Measurements from ENCODE around the gene SERPINB4. TPM values are rescaled to one million over a fixed set of nuclear protein-coding genes. Genes with fewer than 3 reads are reported as not detected.

The SERPINB4 gene
- total RNA-seq, 4 donors from 2014 or later, result not detected

GRCh38 chr18:63681449-63682340 is 37.6 kb upstream of the SERPINB4 start:
- H3K36me3 ChIP-seq, result no peaks in the 10 kb centered on the region
- intact Hi-C loops (cut with DNase I), result no loop called here
- 94 to 96% methylated on average over 2 of the region's 2 CpGs for WGBS, 2 donors

DNA sequence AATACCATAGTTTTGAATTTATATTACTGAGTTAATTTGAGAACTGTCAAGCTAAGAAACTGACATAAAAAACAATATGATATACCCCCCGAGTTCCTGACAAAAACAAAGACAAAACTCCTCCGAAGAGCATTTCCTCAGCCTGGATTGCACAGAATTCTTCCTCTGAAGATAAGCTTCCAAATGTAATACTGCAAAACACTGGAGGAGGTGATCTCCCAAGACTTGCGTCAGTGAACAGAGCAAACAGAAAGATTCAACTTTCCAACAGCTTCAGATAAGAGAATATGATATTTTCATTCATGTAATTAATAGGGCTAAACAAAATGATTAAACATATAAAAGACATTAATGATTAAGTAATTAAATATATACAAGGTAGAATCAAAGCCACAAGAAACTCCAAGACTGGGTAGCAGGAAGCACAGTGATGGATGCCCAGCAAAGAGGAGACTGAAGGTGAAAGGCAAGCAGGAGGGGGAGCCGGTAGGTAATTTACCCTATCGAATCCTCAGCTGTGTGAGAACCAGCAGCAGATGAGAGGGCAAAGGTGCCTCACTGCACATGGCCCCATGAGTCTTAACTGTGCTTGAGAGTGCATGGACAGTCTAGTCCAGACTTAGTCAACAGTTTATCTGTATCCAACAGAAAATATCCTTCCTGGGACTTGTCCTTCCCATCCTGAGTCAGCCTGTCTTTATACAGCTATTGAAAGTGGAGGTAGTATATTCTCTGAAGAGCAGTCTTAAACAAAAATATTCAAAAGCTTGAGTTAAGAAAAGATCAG is 36.0 kb upstream of the SERPINB4 start:
- no peaks in the 10 kb centered on the region for H3K27me3 ChIP-seq
- no peak overlapping the region for H3K27ac ChIP-seq
- H3K4me1 ChIP-seq, result no peaks in the 10 kb centered on the region
- H3K4me3 ChIP-seq (replicated peaks in 1 of 3), result no peak overlapping the region
- TF ChIP-seq POLR2A (IDR thresholded peaks at IDR 0.05), result no peak
- TF ChIP-seq, protein P1, sequence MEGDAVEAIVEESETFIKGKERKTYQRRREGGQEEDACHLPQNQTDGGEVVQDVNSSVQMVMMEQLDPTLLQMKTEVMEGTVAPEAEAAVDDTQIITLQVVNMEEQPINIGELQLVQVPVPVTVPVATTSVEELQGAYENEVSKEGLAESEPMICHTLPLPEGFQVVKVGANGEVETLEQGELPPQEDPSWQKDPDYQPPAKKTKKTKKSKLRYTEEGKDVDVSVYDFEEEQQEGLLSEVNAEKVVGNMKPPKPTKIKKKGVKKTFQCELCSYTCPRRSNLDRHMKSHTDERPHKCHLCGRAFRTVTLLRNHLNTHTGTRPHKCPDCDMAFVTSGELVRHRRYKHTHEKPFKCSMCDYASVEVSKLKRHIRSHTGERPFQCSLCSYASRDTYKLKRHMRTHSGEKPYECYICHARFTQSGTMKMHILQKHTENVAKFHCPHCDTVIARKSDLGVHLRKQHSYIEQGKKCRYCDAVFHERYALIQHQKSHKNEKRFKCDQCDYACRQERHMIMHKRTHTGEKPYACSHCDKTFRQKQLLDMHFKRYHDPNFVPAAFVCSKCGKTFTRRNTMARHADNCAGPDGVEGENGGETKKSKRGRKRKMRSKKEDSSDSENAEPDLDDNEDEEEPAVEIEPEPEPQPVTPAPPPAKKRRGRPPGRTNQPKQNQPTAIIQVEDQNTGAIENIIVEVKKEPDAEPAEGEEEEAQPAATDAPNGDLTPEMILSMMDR (IDR thresholded peaks at IDR 0.05), result no peak
- intact Hi-C loops (cut with DNase I), result no loop called here
- no peaks in the 10 kb centered on the region for H3K9me3 ChIP-seq
- no peak for DNase-seq
- WGBS, 2 donors, result 82 to 89% methylated on average over 5 of the region's 5 CpGs
- no peaks in the 10 kb centered on the region for H3K36me3 ChIP-seq

More at GRCh38 chr18:63681449-63682340, 37.6 kb upstream of the SERPINB4 start:
- H3K27ac ChIP-seq, result no peak overlapping the region
- H3K9me3 ChIP-seq, result no peaks in the 10 kb centered on the region
- no peaks in the 10 kb centered on the region for H3K4me1 ChIP-seq
- DNase-seq, result no peak
- TF ChIP-seq, protein P1 (IDR thresholded peaks at IDR 0.05), result no peak
- no peak for TF ChIP-seq POLR2A (IDR thresholded peaks at IDR 0.05)
- H3K27me3 ChIP-seq, result no peaks in the 10 kb centered on the region
- H3K4me3 ChIP-seq (replicated peaks in 1 of 3), result no peak overlapping the region

DNA sequence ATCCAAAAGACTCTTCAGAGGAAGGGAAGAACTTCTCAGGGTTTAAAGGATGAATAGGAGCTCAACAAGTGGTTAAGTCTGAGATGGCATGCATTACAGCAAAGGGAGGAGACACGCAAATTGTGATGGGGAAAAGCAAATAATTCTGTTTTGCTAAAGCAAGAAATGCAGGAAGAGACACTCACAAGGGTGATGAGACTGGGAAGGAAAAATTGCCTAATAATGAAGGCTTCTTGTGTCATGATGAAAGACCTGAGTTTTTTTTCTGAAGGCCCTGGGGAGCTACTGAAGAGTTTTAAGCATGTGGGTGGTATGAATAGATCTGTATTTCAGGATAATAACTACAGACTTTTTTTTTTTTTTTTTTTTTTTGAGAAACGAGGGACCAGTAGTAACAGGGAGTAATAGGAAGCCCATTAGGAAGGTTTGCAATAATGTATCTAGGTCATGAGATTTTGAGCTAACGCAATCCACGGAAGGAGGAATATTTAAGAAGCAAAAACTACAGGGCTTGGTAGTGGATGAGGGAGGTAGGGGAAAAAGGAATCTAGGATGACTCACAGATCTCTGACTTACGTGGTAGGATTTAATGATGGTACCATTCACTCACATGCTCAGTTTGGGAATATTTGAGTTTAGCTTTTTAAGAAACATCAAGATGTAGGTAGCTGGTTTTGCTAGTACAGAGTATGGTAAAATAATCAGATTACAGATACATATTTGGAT is 33.6 kb upstream of the SERPINB4 start:
- Histone ChIP-seq H3K27me3 (no peaks in the 10 kb centered on the region), H3K9me3 (no peaks in the 10 kb centered on the region), H3K36me3 (no peaks in the 10 kb centered on the region), H3K27ac (no peak overlapping the region), H3K4me1 (no peaks in the 10 kb centered on the region), H3K4me3 (replicated peaks in 1 of 3) (no peak overlapping the region)
- DNase-seq, result no peak
- TF ChIP-seq, protein P1 (IDR thresholded peaks at IDR 0.05), result no peak
- no peak for TF ChIP-seq POLR2A (IDR thresholded peaks at IDR 0.05)
- intact Hi-C loops (cut with DNase I), result no loop called here
- 72 to 77% methylated on average over 5 of the region's 5 CpGs for WGBS, 2 donors

DNA sequence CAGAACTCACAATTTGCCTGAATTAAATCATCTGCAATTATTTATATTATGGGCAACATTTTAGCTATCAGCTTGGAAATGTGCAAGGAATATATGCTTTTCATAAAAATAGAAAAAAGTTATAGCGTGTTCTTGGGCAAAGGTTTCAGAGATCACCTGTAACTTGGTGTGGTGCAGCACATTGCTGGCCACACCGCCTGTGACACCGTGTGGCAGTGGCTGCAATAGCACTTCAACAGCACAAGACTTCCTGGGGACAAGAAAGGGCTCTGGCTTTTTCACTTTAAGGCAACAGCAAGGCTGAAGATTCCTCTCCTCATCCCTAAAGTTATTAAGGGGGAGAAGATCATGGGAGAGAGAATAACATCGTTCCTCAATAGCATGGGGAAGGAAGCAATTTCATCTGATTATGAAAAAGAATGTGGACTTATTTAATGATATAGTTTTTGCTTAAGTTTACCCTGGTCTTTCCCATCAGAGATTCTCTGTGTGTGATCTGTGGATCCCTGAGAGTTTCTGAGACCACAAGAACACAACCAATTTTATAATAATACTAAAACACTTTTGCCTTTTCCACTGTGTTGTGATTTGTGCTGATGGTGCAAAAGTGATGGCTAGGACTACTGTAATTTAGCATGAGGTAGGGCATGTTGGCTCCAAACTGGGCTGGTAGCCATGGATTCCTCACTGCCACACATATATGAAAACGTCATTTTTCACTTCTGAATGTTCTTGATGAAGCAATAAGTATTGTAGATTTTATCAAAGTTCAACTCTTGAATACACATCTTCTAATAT is 32.7 kb upstream of the SERPINB4 start:
- 32 to 35% methylated on average over 5 of the region's 5 CpGs for WGBS, 2 donors
- intact Hi-C loops (cut with DNase I), result no loop called here

More for the DNA sequence above, 32.7 kb upstream of the SERPINB4 start:
- Histone ChIP-seq H3K4me3 (replicated peaks in 1 of 3) (no peak overlapping the region), H3K27me3 (no peaks in the 10 kb centered on the region), H3K9me3 (no peaks in the 10 kb centered on the region), H3K27ac (no peak overlapping the region), H3K36me3 (no peaks in the 10 kb centered on the region), H3K4me1 (no peaks in the 10 kb centered on the region)
- DNase-seq, result no peak
- no peak for TF ChIP-seq POLR2A (IDR thresholded peaks at IDR 0.05)
- TF ChIP-seq, protein P1 (IDR thresholded peaks at IDR 0.05), result peak in 1 of 6 experiments; percentile 5
